Fibroblast of skin of scalp (primary cell): ENCODE measurements around the gene FSTL4.
"Not testable (repeated sequence)": the region's sequence is repeated elsewhere in the genome, so short reads cannot be mapped to it uniquely, and the experiment has no call there.

ENCODE experiments used
- DNase-seq: peaks from one replicate; pipeline ENCODE4 v3.0.0-alpha.2; 2013

FSTL4 gene

DNA sequence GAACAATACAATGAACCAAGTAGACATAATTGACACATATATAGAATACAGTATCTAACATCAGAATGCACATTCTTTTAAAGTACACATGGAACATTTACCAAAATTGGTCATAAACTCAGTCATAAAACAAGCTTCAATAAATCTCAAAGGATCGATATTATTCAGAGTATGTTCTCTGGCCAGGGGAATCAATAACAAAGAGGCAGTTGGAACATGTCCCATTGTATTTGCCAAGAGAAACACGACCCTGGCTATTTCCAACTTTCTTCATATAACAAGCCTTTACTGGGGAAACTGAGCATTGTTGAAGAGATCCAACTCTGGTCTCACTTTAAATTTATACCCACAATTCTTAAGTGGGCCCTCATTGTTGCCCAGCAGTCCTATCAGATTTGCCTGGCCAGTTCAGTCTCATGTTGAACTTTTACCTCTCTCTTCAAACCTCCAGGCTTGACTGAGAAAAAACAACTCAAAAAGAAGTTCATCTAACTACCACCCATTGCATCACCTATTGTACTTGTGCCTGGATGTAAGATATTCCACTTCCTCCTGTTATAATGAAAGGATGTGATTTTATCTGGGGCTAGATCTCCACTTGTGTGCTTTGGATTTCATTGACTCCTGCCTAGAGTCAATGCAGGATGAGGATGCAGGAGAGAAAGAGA, 398.1 kb downstream of the FSTL4 start:
- no peak for DNase-seq

- no peak for DNase-seq
Observed at GRCh38 chr5:133205649-133206048, 406.7 kb downstream of the FSTL4 start.

DNA sequence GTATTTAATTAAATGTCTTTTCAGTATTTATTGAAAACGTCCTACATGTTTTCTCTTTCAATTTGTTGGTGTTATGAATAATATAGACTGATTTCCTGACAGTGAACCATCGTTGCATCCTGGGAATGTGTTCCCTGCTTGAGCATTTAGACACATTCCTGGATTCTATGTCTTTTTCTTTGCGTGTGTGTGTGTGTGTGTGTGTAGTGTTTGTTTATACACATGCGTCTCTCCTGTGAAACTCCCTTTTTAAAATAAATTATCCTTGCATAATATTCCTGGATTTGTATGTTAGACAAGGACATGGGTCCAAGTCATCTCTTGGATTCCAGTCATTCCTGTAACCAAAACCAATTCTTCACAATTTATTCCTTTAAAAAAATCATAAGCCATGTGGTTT, 407.1 kb downstream of the FSTL4 start:
- peak; percentile 33 for DNase-seq

DNA sequence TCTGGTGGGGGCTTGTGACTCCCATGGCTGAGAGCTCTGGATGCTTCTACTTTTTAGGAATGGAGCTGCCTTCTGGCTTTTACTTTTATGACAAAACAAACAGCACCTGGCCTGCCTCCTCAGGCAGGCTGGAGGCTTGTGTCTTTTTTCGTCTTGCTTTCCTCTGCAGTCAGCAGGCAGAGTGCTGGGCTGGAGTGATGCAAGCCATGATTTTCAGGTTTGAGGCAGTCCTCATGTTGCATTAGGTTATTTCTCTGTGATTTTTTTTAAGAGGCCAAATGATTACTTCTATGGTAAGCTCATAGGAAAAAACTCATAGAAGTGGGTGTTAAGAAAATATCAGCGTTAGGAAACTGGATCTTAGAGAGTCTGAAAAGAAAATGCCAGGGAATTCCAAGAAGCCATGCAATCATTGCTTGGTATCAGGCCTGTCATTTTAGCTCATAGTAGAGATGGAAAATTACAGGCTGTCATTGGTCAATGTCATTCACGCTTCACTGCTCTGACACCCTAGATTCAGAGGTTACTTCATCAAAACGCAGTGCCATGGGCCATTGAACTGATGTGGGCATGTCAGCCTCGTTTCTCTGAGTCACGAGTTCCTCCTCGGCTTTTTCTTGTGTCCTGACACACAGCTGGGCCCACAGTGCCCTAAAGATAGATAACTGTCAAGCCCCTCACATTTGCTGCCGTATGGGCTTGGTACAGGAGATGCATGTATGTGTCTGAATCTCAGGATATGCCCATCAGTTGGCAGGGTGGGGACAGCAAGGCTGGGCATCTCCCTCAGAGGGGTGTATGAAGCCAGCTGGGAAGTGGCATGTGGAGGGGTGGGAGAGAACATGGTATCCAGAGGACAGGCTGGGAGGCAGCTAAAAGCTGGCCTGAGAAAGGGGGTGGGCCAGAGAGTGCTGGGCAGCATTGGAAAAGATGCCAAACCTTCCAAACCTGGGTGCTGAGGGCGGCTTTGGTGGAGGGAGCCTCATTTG, 408.7 kb downstream of the FSTL4 start:
- no peak for DNase-seq

DNA sequence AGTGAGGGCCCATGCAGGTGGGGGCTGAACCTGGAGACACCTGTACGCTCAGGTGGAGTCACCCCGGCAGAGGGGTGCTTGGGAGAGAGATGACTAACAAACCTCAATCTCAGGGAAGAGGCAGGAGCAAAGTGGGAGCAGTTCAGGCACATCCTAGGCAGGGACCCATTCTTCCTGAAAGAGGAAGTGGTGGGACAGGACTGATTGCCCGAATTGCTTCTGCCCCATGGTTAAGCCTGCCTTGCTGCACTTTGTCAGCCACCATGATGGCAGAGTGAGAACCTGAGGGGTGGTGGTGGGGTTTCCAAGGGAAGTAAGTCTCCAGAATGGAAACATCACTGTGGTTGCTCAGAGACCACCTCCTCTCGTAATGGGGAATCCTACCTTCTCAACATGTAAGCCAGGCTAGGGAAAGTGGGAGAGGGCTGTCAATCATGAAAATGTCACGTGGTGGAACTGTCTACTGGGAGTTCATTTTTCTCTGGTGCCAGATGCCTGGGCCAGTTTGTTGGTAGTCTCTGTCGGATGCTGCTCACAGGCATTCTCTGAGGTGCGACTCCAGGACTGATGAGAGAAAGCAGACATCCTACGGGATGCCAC, 410.2 kb downstream of the FSTL4 start:
- no peak for DNase-seq

- no peak for DNase-seq
Observed at GRCh38 chr5:133201310-133201709, 411.0 kb downstream of the FSTL4 start.

DNA sequence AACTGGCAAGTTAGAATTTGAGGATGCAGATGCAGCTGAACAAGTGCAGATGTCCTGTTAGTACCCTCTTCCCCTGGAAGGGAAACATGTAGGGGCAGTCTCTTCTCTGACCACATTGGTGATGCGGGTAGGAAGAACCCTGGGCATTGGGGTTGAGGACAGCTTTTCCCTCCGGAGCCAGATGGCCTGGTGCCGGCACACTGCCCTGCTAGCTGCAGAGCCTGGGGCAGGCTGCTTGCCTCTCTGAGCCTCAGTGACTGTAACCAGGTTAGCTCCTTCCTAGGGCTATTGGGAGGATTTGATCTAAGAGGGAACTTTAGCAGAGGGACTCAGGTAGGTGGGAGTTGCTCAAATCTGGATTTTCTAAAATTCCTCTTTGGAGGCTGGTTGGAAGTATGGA, 412.1 kb downstream of the FSTL4 start:
- no peak for DNase-seq

GRCh38 chr5:133199417-133200178, 412.7 kb downstream of the FSTL4 start:
- no peak for DNase-seq

DNA sequence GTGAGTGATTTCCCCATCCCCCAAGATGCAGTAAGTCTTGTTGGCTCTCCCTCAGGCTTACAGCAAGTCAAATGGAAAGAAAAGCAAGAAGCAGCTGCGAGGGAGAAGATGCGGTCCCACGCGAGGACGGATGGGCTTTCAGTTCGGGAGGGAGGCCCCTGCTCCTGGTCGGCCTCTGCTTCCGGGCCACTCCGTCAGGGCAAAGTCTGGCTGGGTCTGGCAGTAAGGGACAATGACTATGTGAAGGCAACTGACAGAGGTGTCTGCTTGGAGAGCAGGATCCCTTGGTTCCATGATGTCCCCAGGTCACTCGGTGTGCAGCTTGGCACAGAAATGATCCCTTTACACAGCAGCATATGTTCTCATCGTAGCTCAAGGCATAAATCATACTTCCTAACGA, 413.8 kb downstream of the FSTL4 start:
- DNase-seq = no peak

DNA sequence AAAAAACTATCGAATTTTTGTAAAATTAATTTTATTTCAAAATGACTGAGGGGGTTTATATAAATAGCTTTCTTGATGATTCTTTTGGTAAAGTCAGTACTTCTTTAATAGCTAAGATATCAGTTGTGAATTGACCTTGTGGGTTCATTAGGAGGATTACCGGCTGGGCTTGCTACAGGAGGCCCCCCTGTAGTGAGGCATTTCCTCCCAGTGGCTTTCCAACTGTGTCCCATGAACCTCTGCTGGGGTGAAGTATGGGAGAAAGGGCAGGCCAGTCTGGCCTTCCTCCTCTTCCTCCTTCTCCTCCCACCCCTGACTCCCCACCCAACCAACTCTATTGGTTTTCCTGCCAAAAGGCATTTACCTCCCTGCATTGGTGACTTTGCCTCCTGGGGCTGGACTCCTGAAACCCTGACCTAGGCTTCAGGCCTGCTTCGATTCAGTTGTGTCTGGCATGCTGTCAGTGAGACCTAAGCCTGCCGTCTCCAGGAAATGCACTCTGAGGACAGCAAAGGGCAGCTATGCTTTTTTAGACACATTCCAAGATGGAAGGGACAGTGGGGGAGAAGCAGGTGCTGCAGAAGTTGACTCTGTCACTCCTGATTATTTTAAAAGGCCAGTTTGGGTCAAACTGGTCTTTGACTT, 415.8 kb downstream of the FSTL4 start:
- DNase-seq = no peak

- DNase-seq = no peak
Observed at GRCh38 chr5:133195250-133195649, 417.1 kb downstream of the FSTL4 start.

GRCh38 chr5:133193794-133194193, 418.5 kb downstream of the FSTL4 start:
- DNase-seq = no peak

DNA sequence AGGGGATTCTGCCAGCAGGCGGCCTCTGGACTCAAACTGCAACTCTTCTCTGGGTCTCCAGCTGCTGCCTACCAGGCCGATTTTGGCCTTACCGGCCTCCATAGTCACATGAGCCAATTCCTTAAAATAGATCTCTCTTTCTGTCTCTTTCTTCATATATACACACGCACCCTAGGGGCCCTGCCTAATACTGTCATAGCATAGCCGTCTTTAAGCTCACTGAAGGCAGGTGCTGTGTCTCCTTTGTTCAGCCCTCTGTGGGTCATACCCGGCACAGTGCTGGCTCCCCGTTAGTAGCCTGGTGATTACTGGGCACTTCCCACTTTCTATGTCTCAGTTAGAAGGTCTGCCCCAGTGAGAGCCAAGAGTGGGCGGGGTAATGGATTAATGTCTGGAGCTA, 419.6 kb downstream of the FSTL4 start:
- DNase-seq = no peak

- no peak for DNase-seq
Observed at GRCh38 chr5:133189881-133190280, 422.5 kb downstream of the FSTL4 start.

DNA sequence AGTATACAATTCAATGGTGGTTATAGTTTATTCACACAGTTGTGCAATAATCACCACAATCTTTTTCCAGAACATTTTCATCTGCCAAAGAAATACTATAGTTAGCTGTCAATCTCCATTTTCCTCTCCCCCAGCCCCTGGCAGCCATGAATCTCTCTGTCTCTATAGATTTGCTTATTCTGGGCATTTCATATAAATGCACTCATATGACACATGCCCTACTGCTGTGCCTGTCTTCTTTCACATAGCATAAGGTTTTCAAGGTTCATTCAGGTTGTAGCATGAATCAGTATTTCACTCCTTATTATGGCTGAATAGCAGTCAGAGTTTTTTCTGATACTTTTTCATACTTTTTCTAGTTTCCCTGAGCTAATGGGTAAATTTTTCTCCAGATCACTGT, 432.9 kb downstream of the FSTL4 start:
- DNase-seq = no peak

DNA sequence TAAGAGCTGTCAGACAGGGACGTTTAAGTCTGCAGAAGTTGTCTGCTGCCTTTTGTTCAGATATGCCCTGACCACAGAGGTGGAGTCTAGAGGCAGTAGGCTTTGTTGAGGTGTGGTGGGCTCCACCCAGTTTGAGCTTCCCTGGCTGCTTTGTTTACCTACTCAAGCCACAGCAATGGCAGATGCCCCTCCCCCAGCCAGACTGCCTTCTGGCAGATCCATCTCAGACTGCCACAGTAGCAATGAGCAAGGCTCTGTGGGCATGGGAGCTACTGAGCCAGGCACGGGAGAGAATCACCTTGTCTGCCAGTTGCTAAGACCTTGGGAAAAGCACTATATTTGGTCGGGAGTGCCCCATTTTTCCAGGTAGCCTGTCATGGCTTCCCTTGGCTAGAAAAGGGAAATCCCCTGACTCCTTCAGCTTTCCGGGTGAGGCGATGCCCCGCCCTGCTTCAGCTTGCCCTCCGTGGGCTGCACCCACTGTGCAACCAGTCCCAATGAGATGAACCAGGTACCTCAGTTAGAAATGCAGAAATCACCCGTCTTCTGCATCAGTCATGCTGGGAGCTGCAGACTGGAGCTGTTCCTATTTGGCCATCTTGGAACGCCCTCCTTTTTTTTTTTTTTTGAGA, 441.5 kb downstream of the FSTL4 start:
- DNase-seq = not testable (repeated sequence)

DNA sequence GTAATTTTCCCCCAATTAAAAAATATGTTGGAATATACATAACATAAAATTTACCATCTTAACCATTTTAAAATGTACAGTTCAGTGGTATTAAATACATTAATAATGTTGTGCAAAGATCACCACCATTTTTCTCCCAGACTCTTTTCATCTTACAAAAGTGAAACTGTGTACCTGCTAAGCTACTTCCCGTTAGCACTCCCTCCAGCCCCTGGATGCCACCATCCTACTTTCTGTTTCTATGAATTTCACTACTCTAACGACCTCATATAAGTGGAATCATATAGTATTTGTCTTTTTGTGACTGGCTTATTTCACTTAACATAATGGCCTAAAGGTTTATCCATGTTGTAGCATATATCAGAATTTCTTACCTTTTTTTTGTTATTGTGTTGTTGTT, 447.6 kb downstream of the FSTL4 start:
- DNase-seq = no peak

DNA sequence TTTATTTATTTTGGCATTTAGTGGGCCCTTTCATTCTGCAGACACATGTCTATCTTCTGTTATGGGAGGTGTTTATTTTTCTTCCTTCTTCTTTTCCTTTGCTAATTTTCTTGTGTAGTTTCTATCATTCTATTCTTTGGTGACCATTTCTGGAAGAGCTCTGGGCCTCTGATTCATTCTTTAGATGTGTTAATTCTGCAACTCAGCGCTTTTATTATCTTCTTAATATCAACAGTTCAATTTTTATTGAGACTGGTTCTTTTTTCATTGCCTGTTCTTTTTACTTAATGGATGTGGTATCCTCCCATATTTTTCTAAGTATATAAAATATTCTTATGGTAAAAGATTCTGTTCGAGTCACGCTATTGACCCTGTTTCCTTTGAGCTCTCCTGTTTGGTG, 448.5 kb downstream of the FSTL4 start:
- DNase-seq = no peak

DNA sequence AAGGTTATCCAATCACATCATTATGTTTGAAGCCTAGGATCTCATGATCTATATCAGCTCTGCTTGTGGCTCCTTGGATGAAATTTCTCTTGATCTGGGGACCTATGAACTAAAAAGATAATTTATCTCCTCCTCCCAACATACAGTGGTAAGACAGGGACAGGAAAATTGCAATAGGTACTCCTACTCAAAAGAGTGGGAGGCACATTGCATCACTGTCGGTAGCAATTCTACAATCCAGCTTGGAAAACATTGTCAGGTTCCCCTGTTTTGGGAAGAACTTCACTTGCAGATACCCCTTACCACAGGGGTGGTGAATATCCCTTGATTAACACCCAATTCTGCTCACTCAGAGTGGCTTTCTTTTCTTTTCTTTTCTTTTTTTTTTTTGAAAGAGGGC, 452.8 kb downstream of the FSTL4 start:
- DNase-seq = no peak

DNA sequence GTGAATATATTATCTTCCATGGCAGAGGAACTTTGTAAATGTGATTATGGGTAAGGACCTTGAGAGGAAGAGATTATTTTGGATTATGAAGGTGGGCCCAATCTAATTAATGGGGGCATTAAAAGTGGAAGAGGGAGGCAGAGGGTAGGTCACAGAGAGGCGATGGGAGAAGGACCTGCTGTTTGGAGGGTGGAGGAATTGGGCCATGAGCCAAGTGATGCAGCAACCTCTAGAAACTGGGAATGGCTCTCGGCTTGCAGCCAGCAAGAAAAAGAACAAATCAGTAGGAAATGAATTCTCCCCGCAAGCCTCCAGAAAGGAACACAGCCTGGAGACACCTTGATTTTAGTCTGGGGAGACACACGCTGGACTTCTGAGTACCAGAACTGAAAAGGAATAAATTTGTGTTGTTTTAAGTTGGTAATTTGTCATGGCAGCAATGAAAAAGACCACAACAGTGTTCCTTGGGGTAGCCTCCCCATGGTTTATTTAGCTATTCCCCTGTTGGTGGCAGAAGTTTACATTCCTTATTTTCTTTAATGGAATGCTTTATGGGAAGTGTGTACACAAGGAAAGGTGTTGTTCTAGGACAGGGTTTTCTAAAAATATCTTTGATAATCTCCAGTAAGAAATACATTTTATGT, 456.9 kb downstream of the FSTL4 start:
- no peak for DNase-seq
